Measurements from ENCODE around the gene SFXN1. TPM values are rescaled to one million over a fixed set of nuclear protein-coding genes. Genes with fewer than 3 reads are reported as not detected.

The SFXN1 gene, protein sequence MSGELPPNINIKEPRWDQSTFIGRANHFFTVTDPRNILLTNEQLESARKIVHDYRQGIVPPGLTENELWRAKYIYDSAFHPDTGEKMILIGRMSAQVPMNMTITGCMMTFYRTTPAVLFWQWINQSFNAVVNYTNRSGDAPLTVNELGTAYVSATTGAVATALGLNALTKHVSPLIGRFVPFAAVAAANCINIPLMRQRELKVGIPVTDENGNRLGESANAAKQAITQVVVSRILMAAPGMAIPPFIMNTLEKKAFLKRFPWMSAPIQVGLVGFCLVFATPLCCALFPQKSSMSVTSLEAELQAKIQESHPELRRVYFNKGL
- 72.8 to 122 TPM (median 89.9 TPM) in 5 replicates for total RNA-seq (2022; extraction: Qiagen RNA extraction)

DNA sequence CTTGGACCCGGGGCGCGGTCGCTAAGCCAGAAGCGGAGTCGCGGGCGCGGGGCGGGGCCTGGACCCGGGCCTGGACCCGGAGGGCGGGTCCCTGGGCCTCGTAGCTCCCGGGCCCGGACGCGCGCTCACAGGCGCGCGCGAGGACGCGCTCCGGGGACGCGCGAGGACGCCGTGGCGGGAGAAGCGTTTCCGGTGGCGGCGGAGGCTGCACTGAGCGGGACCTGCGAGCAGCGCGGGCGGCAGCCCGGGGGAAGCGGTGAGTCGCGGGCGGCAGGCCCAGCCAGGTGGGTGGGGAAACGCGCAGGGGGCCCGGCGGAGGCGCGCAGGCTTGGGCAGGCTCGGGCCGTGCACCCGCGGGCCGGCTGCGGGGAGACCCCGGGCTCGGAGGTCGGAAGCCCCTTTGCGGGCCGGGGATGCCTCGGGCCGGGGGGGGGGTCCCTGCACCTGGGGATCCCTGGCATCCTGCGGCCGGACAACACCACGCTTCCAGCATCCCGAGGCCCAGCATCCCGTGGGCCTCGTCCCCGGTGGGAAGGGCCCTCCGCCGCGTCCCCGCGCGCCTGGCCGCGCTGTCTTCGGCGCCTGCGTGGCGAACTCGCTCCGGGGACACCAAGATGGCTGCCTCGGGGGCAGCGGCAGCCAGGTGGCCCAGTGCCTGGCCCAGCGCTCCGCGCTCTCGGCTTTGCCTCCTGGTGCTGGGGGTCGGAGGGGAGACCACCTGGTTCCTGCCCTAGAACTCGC is at the start of gene SFXN1:
Gene SFXN1 (plus strand): TSS at position 177 of the 741 bp plus-strand sequence. CDS start 13,544 bp downstream, outside the sequence.

DNA sequence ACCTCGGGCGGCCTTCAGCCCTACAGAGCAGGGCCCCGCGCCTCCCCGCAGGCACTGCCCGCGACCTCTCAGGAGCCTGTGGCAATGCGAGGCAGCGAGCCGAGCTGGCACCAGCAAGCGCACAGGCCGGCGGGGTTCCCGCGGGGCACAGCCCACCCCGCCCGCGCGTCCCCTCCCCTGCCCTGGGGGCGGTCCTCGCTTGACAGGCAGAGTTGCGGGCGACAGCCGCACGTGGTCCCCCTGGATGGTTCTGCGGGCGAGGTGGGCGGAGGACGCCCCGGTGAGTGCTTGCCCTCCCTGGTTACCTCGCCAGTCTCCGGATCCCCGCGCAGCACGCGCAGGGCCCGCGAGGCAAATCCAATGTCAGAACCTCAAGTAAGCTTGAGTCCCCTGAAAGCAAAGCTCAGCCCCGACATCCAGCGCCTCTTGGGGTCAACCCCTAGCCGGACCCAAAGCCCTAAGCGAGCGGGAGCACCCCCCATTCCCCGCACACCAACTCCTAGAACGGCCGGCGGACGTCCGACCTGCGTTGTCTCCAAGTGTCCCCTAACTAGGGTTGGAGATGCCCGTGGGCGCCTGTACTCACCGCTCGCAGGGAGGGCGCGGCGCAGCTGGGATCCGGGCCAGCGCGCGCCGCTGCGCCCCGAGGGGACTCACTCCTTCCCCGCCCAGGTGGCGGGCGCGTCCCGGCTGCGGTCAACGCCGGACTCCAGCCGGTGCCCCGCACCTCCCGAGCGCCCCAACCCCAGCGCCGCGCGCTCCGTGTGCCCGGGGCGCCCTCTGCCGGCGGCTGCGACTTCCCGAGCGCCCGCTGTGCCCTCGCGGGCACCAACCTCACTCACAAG is 34.1 kb upstream of the SFXN1 start, which contains the start of gene DRD1:
Gene DRD1 (minus strand): TSS at position 123 of the 845 bp plus-strand sequence. CDS start 1,083 bp downstream, outside the sequence.

Other genes with a start within 250 kb of the SFXN1 start
- 0.06 to 0.16 TPM (median 0.09 TPM) in 5 replicates for gene DRD1, start 34.4 kb upstream of the SFXN1 start, total RNA-seq (2022; extraction: Qiagen RNA extraction)
- 0.38 to 0.59 TPM (median 0.41 TPM) in 5 replicates for gene HRH2, start 179.5 kb downstream of the SFXN1 start, total RNA-seq (2022; extraction: Qiagen RNA extraction)

All from A549 treated with Hydrocortisone at 1 μM for 4 hours (cell line).